Panc1 (cell line): ENCODE data around the gene TECR.

ENCODE experiments used
- CTCF ChIP-seq: fragments of 450-650 bp; IDR thresholded peaks from 2 replicates; pipeline ENCODE4 v1.5.1; 2017; ENCODE audit warnings: mild to moderate bottlenecking
- SIN3A ChIP-seq: IDR thresholded peaks from 2 replicates; pipeline ENCODE4 v1.6.1; 2012; ENCODE audit warnings: low read depth, mild to moderate bottlenecking, low read length, moderate library complexity, borderline replicate concordance; ENCODE audit not compliant: insufficient read depth
- TF ChIP-seq, protein P1 (sequence below), 2 experiments: IDR thresholded peaks; 2 replicates each; pipeline ENCODE4 v1.6.1; 2011 to 2012; ENCODE audit warnings: low read depth in 2 of 2, control low read depth in 1 of 2, low read length in 1 of 2, mild to moderate bottlenecking in 1 of 2, moderate library complexity in 1 of 2; ENCODE audit not compliant: insufficient read depth in 1 of 2

DNA sequence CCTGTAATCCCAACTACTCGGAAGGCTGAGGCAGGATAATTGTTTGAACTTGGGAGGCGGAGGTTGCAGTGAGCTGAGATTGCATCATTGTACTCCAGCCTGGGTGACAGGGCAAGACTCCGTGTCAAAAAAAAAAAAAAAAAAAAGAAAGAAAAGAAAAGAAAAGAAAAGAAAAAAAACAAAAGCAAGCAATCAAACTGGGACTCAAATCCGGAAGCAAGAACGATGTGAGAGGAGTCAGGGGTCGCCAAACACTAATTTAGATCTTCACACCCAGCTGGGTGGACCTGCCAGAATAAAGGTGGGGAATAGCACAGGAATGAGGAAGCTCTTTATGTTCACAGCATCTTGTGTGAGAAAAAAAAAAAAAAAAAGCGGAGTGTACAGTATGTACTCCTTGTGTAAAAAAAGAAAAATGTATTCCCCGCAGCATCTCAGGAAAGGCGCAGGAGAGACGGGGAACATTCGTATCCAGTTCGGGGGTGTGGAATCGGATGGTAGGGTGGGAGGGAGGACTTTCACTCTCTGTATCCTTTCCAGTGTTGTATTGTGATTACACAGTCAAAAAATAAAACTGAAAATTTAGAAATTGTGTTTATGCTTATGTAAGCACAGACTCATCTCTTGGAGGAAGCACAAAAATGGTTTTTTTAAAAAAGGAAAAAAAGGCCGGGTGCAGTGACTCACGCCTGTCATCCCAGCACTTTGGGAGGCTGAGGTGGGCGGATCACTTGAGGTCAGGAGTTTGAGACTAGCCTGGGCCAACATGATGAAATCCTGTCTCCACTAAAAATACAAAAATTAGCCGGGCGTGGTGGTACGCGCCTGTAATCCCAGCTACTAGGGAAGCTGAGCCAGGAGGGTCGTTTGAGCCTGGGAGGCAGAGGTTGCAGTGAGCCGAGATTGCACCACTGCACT is 18.8 kb upstream of the TECR start:
- no peak for TF ChIP-seq CTCF
- TF ChIP-seq, protein P1, sequence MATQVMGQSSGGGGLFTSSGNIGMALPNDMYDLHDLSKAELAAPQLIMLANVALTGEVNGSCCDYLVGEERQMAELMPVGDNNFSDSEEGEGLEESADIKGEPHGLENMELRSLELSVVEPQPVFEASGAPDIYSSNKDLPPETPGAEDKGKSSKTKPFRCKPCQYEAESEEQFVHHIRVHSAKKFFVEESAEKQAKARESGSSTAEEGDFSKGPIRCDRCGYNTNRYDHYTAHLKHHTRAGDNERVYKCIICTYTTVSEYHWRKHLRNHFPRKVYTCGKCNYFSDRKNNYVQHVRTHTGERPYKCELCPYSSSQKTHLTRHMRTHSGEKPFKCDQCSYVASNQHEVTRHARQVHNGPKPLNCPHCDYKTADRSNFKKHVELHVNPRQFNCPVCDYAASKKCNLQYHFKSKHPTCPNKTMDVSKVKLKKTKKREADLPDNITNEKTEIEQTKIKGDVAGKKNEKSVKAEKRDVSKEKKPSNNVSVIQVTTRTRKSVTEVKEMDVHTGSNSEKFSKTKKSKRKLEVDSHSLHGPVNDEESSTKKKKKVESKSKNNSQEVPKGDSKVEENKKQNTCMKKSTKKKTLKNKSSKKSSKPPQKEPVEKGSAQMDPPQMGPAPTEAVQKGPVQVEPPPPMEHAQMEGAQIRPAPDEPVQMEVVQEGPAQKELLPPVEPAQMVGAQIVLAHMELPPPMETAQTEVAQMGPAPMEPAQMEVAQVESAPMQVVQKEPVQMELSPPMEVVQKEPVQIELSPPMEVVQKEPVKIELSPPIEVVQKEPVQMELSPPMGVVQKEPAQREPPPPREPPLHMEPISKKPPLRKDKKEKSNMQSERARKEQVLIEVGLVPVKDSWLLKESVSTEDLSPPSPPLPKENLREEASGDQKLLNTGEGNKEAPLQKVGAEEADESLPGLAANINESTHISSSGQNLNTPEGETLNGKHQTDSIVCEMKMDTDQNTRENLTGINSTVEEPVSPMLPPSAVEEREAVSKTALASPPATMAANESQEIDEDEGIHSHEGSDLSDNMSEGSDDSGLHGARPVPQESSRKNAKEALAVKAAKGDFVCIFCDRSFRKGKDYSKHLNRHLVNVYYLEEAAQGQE (IDR thresholded peaks at IDR 0.05; ENCODE audit: insufficient read depth in 1 of 2, low read depth in 2 of 2, low read length in 1 of 2) = no peak
- TF ChIP-seq SIN3A = no peak
